ENCODE data around the gene GLRA1. TPM values are rescaled to one million over a fixed set of nuclear protein-coding genes. Genes with fewer than 3 reads are reported as not detected.

GLRA1 gene
- total RNA-seq, 1 donor from 2014 or later = not detected

- no peaks in the 10 kb centered on the region for H3K36me3 ChIP-seq
- no peak for TF ChIP-seq POLR2AphosphoS5 (IDR thresholded peaks at IDR 0.05; ENCODE audit: insufficient read depth in 1 of 2, low read depth in 1 of 2)
- no peak for TF ChIP-seq POLR2A (IDR thresholded peaks at IDR 0.05)
- TF ChIP-seq CTCF (IDR thresholded peaks at IDR 0.05) = no peak
- H3K27ac ChIP-seq = no peak overlapping the region
- intact Hi-C loops (cut with DNase I) = no loop called here
- no peaks in the 10 kb centered on the region for H3K27me3 ChIP-seq
- H3K4me3 ChIP-seq = no peak overlapping the region
- no peaks in the 10 kb centered on the region for H3K4me1 ChIP-seq
- DNase-seq (ENCODE audit: extremely low spot score in 2 of 2) = no peak
- H3K9me3 ChIP-seq = no peaks in the 10 kb centered on the region
Measured at GRCh38 chr5:151881621-151882225, 42.9 kb downstream of the GLRA1 start.

GRCh38 chr5:151880324-151880723 lies 44.3 kb downstream of the GLRA1 start:
- H3K27ac ChIP-seq = no peak overlapping the region
- intact Hi-C loops (cut with DNase I) = no loop called here
- H3K4me1 ChIP-seq = no peaks in the 10 kb centered on the region
- no peak overlapping the region for H3K4me3 ChIP-seq
- no peaks in the 10 kb centered on the region for H3K9me3 ChIP-seq
- H3K36me3 ChIP-seq = no peaks in the 10 kb centered on the region
- DNase-seq (ENCODE audit: extremely low spot score in 2 of 2) = no peak
- no peaks in the 10 kb centered on the region for H3K27me3 ChIP-seq
- TF ChIP-seq CTCF (IDR thresholded peaks at IDR 0.05) = no peak
- no peak for TF ChIP-seq POLR2AphosphoS5 (IDR thresholded peaks at IDR 0.05; ENCODE audit: insufficient read depth in 1 of 2, low read depth in 1 of 2)
- no peak for TF ChIP-seq POLR2A (IDR thresholded peaks at IDR 0.05)

- H3K4me3 ChIP-seq = no peak overlapping the region
- H3K4me1 ChIP-seq = no peaks in the 10 kb centered on the region
- no peaks in the 10 kb centered on the region for H3K9me3 ChIP-seq
- intact Hi-C loops (cut with DNase I) = no loop called here
- no peaks in the 10 kb centered on the region for H3K36me3 ChIP-seq
- DNase-seq (ENCODE audit: extremely low spot score in 2 of 2) = no peak
- H3K27ac ChIP-seq = no peak overlapping the region
- H3K27me3 ChIP-seq = no peaks in the 10 kb centered on the region
- no peak for TF ChIP-seq POLR2A (IDR thresholded peaks at IDR 0.05)
- TF ChIP-seq POLR2AphosphoS5 (IDR thresholded peaks at IDR 0.05; ENCODE audit: insufficient read depth in 1 of 2, low read depth in 1 of 2) = no peak
- TF ChIP-seq CTCF (IDR thresholded peaks at IDR 0.05) = no peak
Measured at GRCh38 chr5:151873701-151874100, 51.0 kb downstream of the GLRA1 start.

- Histone ChIP-seq H3K27me3 (no peaks in the 10 kb centered on the region), H3K4me3 (no peak overlapping the region), H3K36me3 (no peaks in the 10 kb centered on the region), H3K4me1 (no peaks in the 10 kb centered on the region), H3K9me3 (no peaks in the 10 kb centered on the region), H3K27ac (no peak overlapping the region)
- intact Hi-C loops (cut with DNase I) = no loop called here
- TF ChIP-seq POLR2AphosphoS5 (IDR thresholded peaks at IDR 0.05; ENCODE audit: insufficient read depth in 1 of 2, low read depth in 1 of 2) (no peak), CTCF (IDR thresholded peaks at IDR 0.05) (no peak), POLR2A (IDR thresholded peaks at IDR 0.05) (no peak)
- DNase-seq (ENCODE audit: extremely low spot score in 2 of 2) = no peak
Measured at GRCh38 chr5:151872701-151873100, 52.0 kb downstream of the GLRA1 start.

GRCh38 chr5:151870820-151871219 lies 53.8 kb downstream of the GLRA1 start:
- Histone ChIP-seq H3K27ac (no peak overlapping the region), H3K27me3 (no peaks in the 10 kb centered on the region), H3K4me1 (no peaks in the 10 kb centered on the region), H3K9me3 (no peaks in the 10 kb centered on the region), H3K36me3 (no peaks in the 10 kb centered on the region), H3K4me3 (no peak overlapping the region)
- TF ChIP-seq POLR2A (IDR thresholded peaks at IDR 0.05) (no peak), CTCF (IDR thresholded peaks at IDR 0.05) (no peak), POLR2AphosphoS5 (IDR thresholded peaks at IDR 0.05; ENCODE audit: insufficient read depth in 1 of 2, low read depth in 1 of 2) (no peak)
- no peak for DNase-seq (ENCODE audit: extremely low spot score in 2 of 2)
- intact Hi-C loops (cut with DNase I) = no loop called here

Data from vagina (tissue), 2 donors.